GM12878 (cell line): ENCODE results near the gene IL6R. TPM values are rescaled to one million over a fixed set of nuclear protein-coding genes. Genes with fewer than 3 reads are reported as not detected.

Source experiments
- CEBPB ChIP-seq, 2 experiments: fragments of 150-350 bp in 1 of 2; IDR thresholded peaks; 2 replicates each; pipeline ENCODE4 v1.6.1; 2012 to 2014; ENCODE audit warnings: low read depth in 2 of 2, low read length in 2 of 2, borderline replicate concordance in 1 of 2, inconsistent platforms in 1 of 2
- NFIC ChIP-seq: IDR thresholded peaks from 2 replicates; pipeline ENCODE4 v1.6.1; 2012; ENCODE audit warnings: low read depth, mild to moderate bottlenecking, inconsistent platforms, low read length, moderate library complexity
- PML ChIP-seq: IDR thresholded peaks from 2 replicates; pipeline ENCODE4 v1.6.1; 2012; ENCODE audit warnings: low read length, inconsistent platforms
- RAD21 ChIP-seq: IDR thresholded peaks from 2 replicates; pipeline ENCODE4 v1.6.1; 2011; ENCODE audit warnings: mild to moderate bottlenecking, low read depth, low read length, moderate library complexity; ENCODE audit not compliant: insufficient read depth
- RB1 ChIP-seq: fragments of 450-650 bp; formaldehyde crosslinking; IDR thresholded peaks from 2 replicates; pipeline ENCODE4 v1.6.1; 2017; ENCODE audit warnings: mild to moderate bottlenecking, borderline replicate concordance
- SRF ChIP-seq, 2 experiments: IDR thresholded peaks; 2 replicates each; pipeline ENCODE4 v1.6.1; 2011; ENCODE audit warnings: low read depth in 2 of 2, low read length in 2 of 2, mild to moderate bottlenecking in 1 of 2, moderate library complexity in 1 of 2
- polyA plus RNA-seq, 11 experiments: library from polyadenylated mRNA; depleted of rRNA in 4 of 11; unstranded in 6 of 11; stranded (reverse) in 5 of 11; fragments of >200 nt; fragmentation: Nextera tagmentation in 4 of 11; fragmentation: Illumina TruSeq in 1 of 11; extraction: Ambion mirVana in 4 of 11; extraction: Trizol in 1 of 11; gene quantifications; 1 replicate in 1 of 11; 2 replicates in 10 of 11; pipeline versions ENCODE4 v1.2.1 to v1.2.3, GENCODE V29; 2011 to 2016; ENCODE audit warnings: inconsistent platforms in 2 of 11, missing spikeins in 2 of 11, low read depth in 1 of 11
- total RNA-seq, 4 experiments: library from RNA; depleted of rRNA in 3 of 4; stranded (reverse); fragments of >200 nt in 3 of 4; fragmentation: Illumina TruSeq in 1 of 4; extraction: Trizol in 1 of 4; gene quantifications; 2 replicates each; pipeline versions ENCODE4 v1.2.1 to v1.2.3, GENCODE V29; 2013 to 2021
- TF ChIP-seq, protein P1 (sequence below): fragments of 150-350 bp; IDR thresholded peaks from 2 replicates; pipeline ENCODE4 v1.6.1; 2014; ENCODE audit warnings: mild to moderate bottlenecking, low read depth, low read length
- TF ChIP-seq, protein P2 (sequence below): fragments of 450-650 bp; IDR thresholded peaks from 2 replicates; pipeline ENCODE4 v1.6.1; 2017; ENCODE audit warnings: mild to moderate bottlenecking, moderate library complexity

IL6R gene
- total and polyA plus RNA-seq, 10 of the 15 experiments (the other 5 are each of a cell fraction or from before 2014, with no cell fraction given): 1.9 to 43.4 (median 17.5) TPM

GRCh38 chr1:154404984-154405746 lies at the start of gene IL6R (continued):
- no peak for TF ChIP-seq NFIC
- peak; percentile 70; the same call in 1 of the 2 replicates for TF ChIP-seq RB1
- TF ChIP-seq RAD21: peak; percentile 55; the same call in 1 of the 2 replicates
- TF ChIP-seq CEBPB (IDR thresholded peaks at IDR 0.05; ENCODE audit: borderline replicate concordance in 1 of 2, low read depth in 2 of 2, low read length in 2 of 2): peak in 1 of 2 experiments; percentile 64; a peak in 1 of 4 replicates
- TF ChIP-seq, protein P1, sequence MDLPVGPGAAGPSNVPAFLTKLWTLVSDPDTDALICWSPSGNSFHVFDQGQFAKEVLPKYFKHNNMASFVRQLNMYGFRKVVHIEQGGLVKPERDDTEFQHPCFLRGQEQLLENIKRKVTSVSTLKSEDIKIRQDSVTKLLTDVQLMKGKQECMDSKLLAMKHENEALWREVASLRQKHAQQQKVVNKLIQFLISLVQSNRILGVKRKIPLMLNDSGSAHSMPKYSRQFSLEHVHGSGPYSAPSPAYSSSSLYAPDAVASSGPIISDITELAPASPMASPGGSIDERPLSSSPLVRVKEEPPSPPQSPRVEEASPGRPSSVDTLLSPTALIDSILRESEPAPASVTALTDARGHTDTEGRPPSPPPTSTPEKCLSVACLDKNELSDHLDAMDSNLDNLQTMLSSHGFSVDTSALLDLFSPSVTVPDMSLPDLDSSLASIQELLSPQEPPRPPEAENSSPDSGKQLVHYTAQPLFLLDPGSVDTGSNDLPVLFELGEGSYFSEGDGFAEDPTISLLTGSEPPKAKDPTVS: no peak
- TF ChIP-seq PML: no peak
- TF ChIP-seq, protein P2, sequence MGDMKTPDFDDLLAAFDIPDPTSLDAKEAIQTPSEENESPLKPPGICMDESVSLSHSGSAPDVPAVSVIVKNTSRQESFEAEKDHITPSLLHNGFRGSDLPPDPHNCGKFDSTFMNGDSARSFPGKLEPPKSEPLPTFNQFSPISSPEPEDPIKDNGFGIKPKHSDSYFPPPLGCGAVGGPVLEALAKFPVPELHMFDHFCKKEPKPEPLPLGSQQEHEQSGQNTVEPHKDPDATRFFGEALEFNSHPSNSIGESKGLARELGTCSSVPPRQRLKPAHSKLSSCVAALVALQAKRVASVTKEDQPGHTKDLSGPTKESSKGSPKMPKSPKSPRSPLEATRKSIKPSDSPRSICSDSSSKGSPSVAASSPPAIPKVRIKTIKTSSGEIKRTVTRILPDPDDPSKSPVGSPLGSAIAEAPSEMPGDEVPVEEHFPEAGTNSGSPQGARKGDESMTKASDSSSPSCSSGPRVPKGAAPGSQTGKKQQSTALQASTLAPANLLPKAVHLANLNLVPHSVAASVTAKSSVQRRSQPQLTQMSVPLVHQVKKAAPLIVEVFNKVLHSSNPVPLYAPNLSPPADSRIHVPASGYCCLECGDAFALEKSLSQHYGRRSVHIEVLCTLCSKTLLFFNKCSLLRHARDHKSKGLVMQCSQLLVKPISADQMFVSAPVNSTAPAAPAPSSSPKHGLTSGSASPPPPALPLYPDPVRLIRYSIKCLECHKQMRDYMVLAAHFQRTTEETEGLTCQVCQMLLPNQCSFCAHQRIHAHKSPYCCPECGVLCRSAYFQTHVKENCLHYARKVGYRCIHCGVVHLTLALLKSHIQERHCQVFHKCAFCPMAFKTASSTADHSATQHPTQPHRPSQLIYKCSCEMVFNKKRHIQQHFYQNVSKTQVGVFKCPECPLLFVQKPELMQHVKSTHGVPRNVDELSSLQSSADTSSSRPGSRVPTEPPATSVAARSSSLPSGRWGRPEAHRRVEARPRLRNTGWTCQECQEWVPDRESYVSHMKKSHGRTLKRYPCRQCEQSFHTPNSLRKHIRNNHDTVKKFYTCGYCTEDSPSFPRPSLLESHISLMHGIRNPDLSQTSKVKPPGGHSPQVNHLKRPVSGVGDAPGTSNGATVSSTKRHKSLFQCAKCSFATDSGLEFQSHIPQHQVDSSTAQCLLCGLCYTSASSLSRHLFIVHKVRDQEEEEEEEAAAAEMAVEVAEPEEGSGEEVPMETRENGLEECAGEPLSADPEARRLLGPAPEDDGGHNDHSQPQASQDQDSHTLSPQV: 0 out of 2 replicates have a peak, but pooled peaks have one; percentile 23
- TF ChIP-seq SRF (IDR thresholded peaks at IDR 0.05; ENCODE audit: low read depth in 2 of 2, low read length in 2 of 2): no peak
